DOHH2 (cell line): ENCODE data around the gene CDK13.

ENCODE experiments used
- EZH2phosphoT487 ChIP-seq: fragments of 200-600 bp; sonication (generic); IDR thresholded peaks from 2 replicates; pipeline ENCODE4 v1.6.1; 2017; ENCODE audit warnings: borderline replicate concordance, mild to moderate bottlenecking, antibody characterized with exemption, low read length, moderate library complexity, mixed read lengths
- TF ChIP-seq, protein P1 (sequence below): fragments of 200-600 bp; sonication (generic); IDR thresholded peaks from one replicate; pipeline ENCODE4 v1.5.1; 2014; ENCODE audit warnings: antibody characterized with exemption, mild to moderate bottlenecking, low read depth, low read length; ENCODE audit not compliant: poor library complexity, severe bottlenecking

GRCh38 chr7:39950473-39951225 is 593 bp downstream of the CDK13 start:
- TF ChIP-seq, protein P1, sequence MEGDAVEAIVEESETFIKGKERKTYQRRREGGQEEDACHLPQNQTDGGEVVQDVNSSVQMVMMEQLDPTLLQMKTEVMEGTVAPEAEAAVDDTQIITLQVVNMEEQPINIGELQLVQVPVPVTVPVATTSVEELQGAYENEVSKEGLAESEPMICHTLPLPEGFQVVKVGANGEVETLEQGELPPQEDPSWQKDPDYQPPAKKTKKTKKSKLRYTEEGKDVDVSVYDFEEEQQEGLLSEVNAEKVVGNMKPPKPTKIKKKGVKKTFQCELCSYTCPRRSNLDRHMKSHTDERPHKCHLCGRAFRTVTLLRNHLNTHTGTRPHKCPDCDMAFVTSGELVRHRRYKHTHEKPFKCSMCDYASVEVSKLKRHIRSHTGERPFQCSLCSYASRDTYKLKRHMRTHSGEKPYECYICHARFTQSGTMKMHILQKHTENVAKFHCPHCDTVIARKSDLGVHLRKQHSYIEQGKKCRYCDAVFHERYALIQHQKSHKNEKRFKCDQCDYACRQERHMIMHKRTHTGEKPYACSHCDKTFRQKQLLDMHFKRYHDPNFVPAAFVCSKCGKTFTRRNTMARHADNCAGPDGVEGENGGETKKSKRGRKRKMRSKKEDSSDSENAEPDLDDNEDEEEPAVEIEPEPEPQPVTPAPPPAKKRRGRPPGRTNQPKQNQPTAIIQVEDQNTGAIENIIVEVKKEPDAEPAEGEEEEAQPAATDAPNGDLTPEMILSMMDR: no peak
- TF ChIP-seq EZH2phosphoT487: no peak
